Measurements from ENCODE around the gene APRT.

The APRT gene

GRCh38 chr16:88760424-88761142, 51.1 kb downstream of the APRT start:
- Histone ChIP-seq H3K4me3 (no peak overlapping the region), H3K27me3 (ENCODE audit: low read depth) (no peaks in the 10 kb centered on the region), H3K4me1 (peaks cover 5% of the 10 kb centered on the region; the same call in 1 of the 2 replicates), H3K9me3 (no peaks in the 10 kb centered on the region), H3K36me3 (replicated peaks) (peaks cover 5% of the 10 kb centered on the region; the same call in 1 of the 2 replicates)
- in situ Hi-C loops (cut with MboI; ENCODE audit: low sequenced_read_pairs) = no loop called here
- DNase-seq (ENCODE audit: low spot score in 2 of 2) = no peak

- in situ Hi-C loops (cut with MboI; ENCODE audit: low sequenced_read_pairs) = no loop called here
- DNase-seq (ENCODE audit: low spot score in 2 of 2) = no peak
- no peaks in the 10 kb centered on the region for H3K9me3 ChIP-seq
- no peak overlapping the region for H3K4me3 ChIP-seq
- peaks cover 5% of the 10 kb centered on the region; the same call in 1 of the 2 replicates for H3K36me3 ChIP-seq (replicated peaks)
- no peaks in the 10 kb centered on the region for H3K27me3 ChIP-seq (ENCODE audit: low read depth)
- H3K4me1 ChIP-seq = peaks cover 11% of the 10 kb centered on the region; the same call in 1 of the 2 replicates
Observed at GRCh38 chr16:88759976-88760350, 51.8 kb downstream of the APRT start.
